GM12878 (cell line): ENCODE data around the gene SAMD3. TPM values are rescaled to one million over a fixed set of nuclear protein-coding genes. Genes with fewer than 3 reads are reported as not detected.

ENCODE experiments used
- ATAC-seq: fragments of 200-7000 bp; cut with Tn5 transposase; 3 replicates; pipeline ENCODE4 v1.9.1; 2020; ENCODE audit warnings: mild to moderate bottlenecking, moderate library complexity
- BruUV-seq: library from RNA; stranded (reverse); fragments of 400-500 nt; replicated peaks from 2 replicates; lab custom pipeline; 2021; lab: Mats Ljungman, UMichigan
- CTCF ChIA-PET: fragments of 300-600 bp; sonication (Branson Sonifier 250); formaldehyde crosslinking; extraction: SDS; loops from one replicate; lab custom pipeline; 2021; ENCODE audit warnings: inconsistent platforms; lab: Yijun Ruan, JAX
- POLR2A ChIA-PET: fragments of 350-600 bp; formaldehyde crosslinking; extraction: SDS; loops from one replicate; lab custom pipeline; 2021; ENCODE audit warnings: inconsistent platforms; lab: Charles Lee
- RAD21 ChIA-PET: fragments of 300-600 bp; sonication (Branson Sonifier 250); formaldehyde crosslinking; loops from one replicate; lab custom pipeline; 2023; ENCODE audit warnings: antibody characterized with exemption; ENCODE audit not compliant: unreplicated experiment; lab: Charles Lee
- SMC1A ChIA-PET: fragments of 300-600 bp; sonication (Branson Sonifier 250); formaldehyde crosslinking; loops from one replicate; lab custom pipeline; 2023; ENCODE audit not compliant: unreplicated experiment, uncharacterized antibody; lab: Charles Lee
- DNase-seq: peaks from one replicate; pipeline ENCODE4 v3.0.0-alpha.2; 2011; ENCODE audit warnings: low read depth, low spot score
- FAIRE-seq: peaks from 3 replicates; lab custom pipeline; 2011; peaks lifted over from hg19 to GRCh38; lab: Jason Lieb, UNC
- H2AFZ ChIP-seq: 2 replicates; pipeline ENCODE4 v1.6.0; 2011; ENCODE audit warnings: low read depth, low read length, control low read depth; ENCODE audit not compliant: control insufficient read depth
- H3K27ac ChIP-seq: 2 replicates; pipeline ENCODE4 v1.5.1; 2011; ENCODE audit warnings: control low read depth; ENCODE audit not compliant: control insufficient read depth, insufficient read depth
- H3K27me3 ChIP-seq, 2 experiments: replicated peaks in 1 of 2; 2 replicates each; pipeline versions ENCODE4 v1.6.0 to v1.6.1; 2011; ENCODE audit warnings: low read length in 1 of 2; ENCODE audit not compliant: control insufficient read depth in 2 of 2, insufficient read depth in 2 of 2
- H3K36me3 ChIP-seq, 2 experiments: 2 replicates each; pipeline ENCODE4 v1.5.1; 2011; ENCODE audit warnings: low read length in 1 of 2; ENCODE audit not compliant: control insufficient read depth in 2 of 2, insufficient read depth in 2 of 2
- H3K4me1 ChIP-seq: 2 replicates; pipeline ENCODE4 v1.6.1; 2011; ENCODE audit warnings: mild to moderate bottlenecking, low read length, moderate library complexity, mixed read lengths; ENCODE audit not compliant: control insufficient read depth, insufficient read depth
- H3K4me2 ChIP-seq: 2 replicates; pipeline ENCODE4 v1.6.0; 2011; ENCODE audit warnings: control low read depth; ENCODE audit not compliant: control insufficient read depth, insufficient read depth
- H3K4me3 ChIP-seq: fragments of 200-600 bp; sonication (generic); 2 replicates; pipeline ENCODE4 v1.5.1; 2016
- H3K79me2 ChIP-seq: 2 replicates; pipeline ENCODE4 v1.6.0; 2011; ENCODE audit warnings: low read length; ENCODE audit not compliant: control insufficient read depth, insufficient read depth
- H3K9ac ChIP-seq: 2 replicates; pipeline ENCODE4 v1.8.0; 2011; ENCODE audit warnings: low read length, control low read depth, mixed read lengths; ENCODE audit not compliant: control insufficient read depth, insufficient read depth
- H3K9me3 ChIP-seq: replicated peaks from 3 replicates; pipeline ENCODE4 v1.5.1; 2011; ENCODE audit warnings: mild to moderate bottlenecking, low read length; ENCODE audit not compliant: control insufficient read depth, insufficient read depth
- H4K20me1 ChIP-seq: 2 replicates; pipeline ENCODE4 v1.6.0; 2011; ENCODE audit not compliant: control insufficient read depth, insufficient read depth
- BCL11A ChIP-seq: IDR thresholded peaks from 2 replicates; pipeline ENCODE4 v1.6.1; 2011; ENCODE audit warnings: low read depth, low read length
- FOS ChIP-seq: IDR thresholded peaks from 3 replicates; pipeline ENCODE4 v1.6.1; 2011; ENCODE audit warnings: borderline replicate concordance; ENCODE audit not compliant: insufficient read length; ENCODE audit errors: extremely low read depth
- GATAD2B ChIP-seq: fragments of 450-650 bp; conservative IDR thresholded peaks from 2 replicates; pipeline ENCODE4 v1.6.1; 2017; ENCODE audit warnings: low read depth, mild to moderate bottlenecking, moderate library complexity
- JUND ChIP-seq: IDR thresholded peaks from 2 replicates; pipeline ENCODE4 v1.6.1; 2012; ENCODE audit warnings: low read depth, mild to moderate bottlenecking, low read length, improper control_type of control experiment, moderate library complexity
- POLR2AphosphoS2 ChIP-seq: IDR thresholded peaks from 2 replicates; pipeline ENCODE4 v1.6.1; 2011; ENCODE audit warnings: low read depth, mild to moderate bottlenecking, low read length, improper control_type of control experiment, moderate library complexity
- RFX5 ChIP-seq: IDR thresholded peaks from 2 replicates; pipeline ENCODE4 v1.6.1; 2011; ENCODE audit warnings: low read depth, low read length, improper control_type of control experiment
- SPI1 ChIP-seq: IDR thresholded peaks from 2 replicates; pipeline ENCODE4 v1.6.1; 2011; ENCODE audit warnings: low read depth, mild to moderate bottlenecking, low read length, moderate library complexity, borderline replicate concordance; ENCODE audit not compliant: insufficient read depth
- SRF ChIP-seq, 2 experiments: IDR thresholded peaks; 2 replicates each; pipeline ENCODE4 v1.6.1; 2011; ENCODE audit warnings: low read depth in 2 of 2, low read length in 2 of 2, mild to moderate bottlenecking in 1 of 2, moderate library complexity in 1 of 2
- WGBS: methylation state at CpG from one replicate; pipeline ENCODE4 v1.1.6; 2016; ENCODE audit warnings: low lambda C conversion rate; ENCODE audit not compliant: insufficient replicate concordance, insufficient coverage; ENCODE audit errors: missing lambda C conversion rate; 5-methylcytosine and 5-hydroxymethylcytosine counted together
- in situ Hi-C: fragments of 300-500 bp; cut with MboI; formaldehyde crosslinking; loops from 9 replicates; pipeline ENCODE4 v1.14.3; 2018; ENCODE audit warnings: mixed read lengths
- intact Hi-C: fragments of 100-400 bp; cut with micrococcal nuclease; formaldehyde crosslinking; loops from one replicate; pipeline ENCODE4 v1.14.2; 2022; ENCODE audit not compliant: unreplicated experiment
- polyA plus RNA-seq, 11 experiments: library from polyadenylated mRNA; depleted of rRNA in 4 of 11; unstranded in 6 of 11; stranded (reverse) in 5 of 11; fragments of >200 nt; fragmentation: Nextera tagmentation in 4 of 11; fragmentation: Illumina TruSeq in 1 of 11; extraction: Ambion mirVana in 4 of 11; extraction: Trizol in 1 of 11; gene quantifications; 1 replicate in 1 of 11; 2 replicates in 10 of 11; pipeline versions ENCODE4 v1.2.1 to v1.2.3, GENCODE V29; 2011 to 2016; ENCODE audit warnings: inconsistent platforms in 2 of 11, missing spikeins in 2 of 11, low read depth in 1 of 11
- total RNA-seq, 4 experiments: library from RNA; depleted of rRNA in 3 of 4; stranded (reverse); fragments of >200 nt in 3 of 4; fragmentation: Illumina TruSeq in 1 of 4; extraction: Trizol in 1 of 4; gene quantifications; 2 replicates each; pipeline versions ENCODE4 v1.2.1 to v1.2.3, GENCODE V29; 2013 to 2021
- TF ChIP-seq, protein P1 (sequence below): fragments of 450-650 bp; IDR thresholded peaks from 2 replicates; pipeline ENCODE4 v1.6.1; 2016; ENCODE audit warnings: mild to moderate bottlenecking, moderate library complexity, borderline replicate concordance
- TF ChIP-seq, protein P2 (sequence below): IDR thresholded peaks from 2 replicates; pipeline ENCODE4 v1.6.1; 2011; ENCODE audit warnings: low read depth, mild to moderate bottlenecking, low read length, moderate library complexity, borderline replicate concordance; ENCODE audit errors: extremely low read depth
- TF ChIP-seq, protein P3 (sequence below): IDR thresholded peaks from 2 replicates; pipeline ENCODE4 v1.6.1; 2012; ENCODE audit warnings: low read length, inconsistent platforms

The SAMD3 gene
- total and polyA plus RNA-seq, 10 of the 15 experiments (the other 5 are each of a cell fraction or from before 2014, with no cell fraction given) = 0.04 to 2.3 (median 0.39) TPM; not detected in 2

DNA sequence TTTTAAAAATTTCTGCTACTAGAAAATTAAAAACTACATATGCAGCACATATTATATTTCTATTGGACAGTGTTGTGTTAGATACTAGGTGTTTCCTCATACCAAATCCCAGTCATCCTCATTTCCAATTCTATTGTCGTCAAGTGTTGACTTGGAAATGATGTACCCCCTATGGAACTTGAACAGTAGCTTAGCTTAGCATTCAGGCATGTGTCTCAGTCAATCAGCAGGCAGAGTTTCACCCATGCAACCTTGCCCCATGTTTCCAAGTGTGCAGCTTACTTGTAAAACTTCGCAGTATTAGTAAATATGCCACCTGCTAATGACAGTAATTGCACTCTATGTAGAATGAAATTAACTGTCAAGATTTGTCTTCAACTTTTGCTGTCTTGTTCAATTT, 59.5 kb downstream of the SAMD3 start:
- Histone ChIP-seq H3K27me3 (no peaks in the 10 kb centered on the region; a peak in 1 of 4 replicates), H3K4me2 (no peak overlapping the region), H3K79me2 (no peaks in the 10 kb centered on the region), H3K9ac (no peak overlapping the region), H3K4me3 (no peak overlapping the region), H3K36me3 (no peaks in the 10 kb centered on the region), H3K4me1 (no peaks in the 10 kb centered on the region), H3K9me3 (no peaks in the 10 kb centered on the region; the same call in 2 of the 3 replicates), H4K20me1 (no peaks in the 10 kb centered on the region), H3K27ac (no peak overlapping the region), H2AFZ (no peak overlapping the region)
- 96% methylated on average over 2 of the region's 2 CpGs for WGBS
- ATAC-seq (no peak), DNase-seq (no peak), FAIRE-seq (no peak)
- intact Hi-C loops (no loop called here), in situ Hi-C loops (no loop called here)
- BruUV-seq = no TSS peak
- ChIA-PET RAD21 (no interaction called here), SMC1A (interaction anchor here (1.2 to 1.5 kb wide), 2 partner anchors 49 to 535 kb away, joined by 3 read pairs; no protein-coding TSS in a partner anchor), POLR2A (no interaction called here), CTCF (interaction anchor here (1.3 kb wide), 1 partner anchor 88 kb away, joined by 3 read pairs; no protein-coding TSS in a partner anchor)
- no peak for TF ChIP-seq GATAD2B
- TF ChIP-seq POLR2AphosphoS2 = no peak
- no peak for TF ChIP-seq RFX5
- no peak for TF ChIP-seq FOS
- TF ChIP-seq, protein P1, sequence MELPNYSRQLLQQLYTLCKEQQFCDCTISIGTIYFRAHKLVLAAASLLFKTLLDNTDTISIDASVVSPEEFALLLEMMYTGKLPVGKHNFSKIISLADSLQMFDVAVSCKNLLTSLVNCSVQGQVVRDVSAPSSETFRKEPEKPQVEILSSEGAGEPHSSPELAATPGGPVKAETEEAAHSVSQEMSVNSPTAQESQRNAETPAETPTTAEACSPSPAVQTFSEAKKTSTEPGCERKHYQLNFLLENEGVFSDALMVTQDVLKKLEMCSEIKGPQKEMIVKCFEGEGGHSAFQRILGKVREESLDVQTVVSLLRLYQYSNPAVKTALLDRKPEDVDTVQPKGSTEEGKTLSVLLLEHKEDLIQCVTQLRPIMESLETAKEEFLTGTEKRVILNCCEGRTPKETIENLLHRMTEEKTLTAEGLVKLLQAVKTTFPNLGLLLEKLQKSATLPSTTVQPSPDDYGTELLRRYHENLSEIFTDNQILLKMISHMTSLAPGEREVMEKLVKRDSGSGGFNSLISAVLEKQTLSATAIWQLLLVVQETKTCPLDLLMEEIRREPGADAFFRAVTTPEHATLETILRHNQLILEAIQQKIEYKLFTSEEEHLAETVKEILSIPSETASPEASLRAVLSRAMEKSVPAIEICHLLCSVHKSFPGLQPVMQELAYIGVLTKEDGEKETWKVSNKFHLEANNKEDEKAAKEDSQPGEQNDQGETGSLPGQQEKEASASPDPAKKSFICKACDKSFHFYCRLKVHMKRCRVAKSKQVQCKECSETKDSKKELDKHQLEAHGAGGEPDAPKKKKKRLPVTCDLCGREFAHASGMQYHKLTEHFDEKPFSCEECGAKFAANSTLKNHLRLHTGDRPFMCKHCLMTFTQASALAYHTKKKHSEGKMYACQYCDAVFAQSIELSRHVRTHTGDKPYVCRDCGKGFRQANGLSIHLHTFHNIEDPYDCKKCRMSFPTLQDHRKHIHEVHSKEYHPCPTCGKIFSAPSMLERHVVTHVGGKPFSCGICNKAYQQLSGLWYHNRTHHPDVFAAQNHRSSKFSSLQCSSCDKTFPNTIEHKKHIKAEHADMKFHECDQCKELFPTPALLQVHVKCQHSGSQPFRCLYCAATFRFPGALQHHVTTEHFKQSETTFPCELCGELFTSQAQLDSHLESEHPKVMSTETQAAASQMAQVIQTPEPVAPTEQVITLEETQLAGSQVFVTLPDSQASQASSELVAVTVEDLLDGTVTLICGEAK = no peak
- no peak for TF ChIP-seq SPI1
- TF ChIP-seq, protein P2, sequence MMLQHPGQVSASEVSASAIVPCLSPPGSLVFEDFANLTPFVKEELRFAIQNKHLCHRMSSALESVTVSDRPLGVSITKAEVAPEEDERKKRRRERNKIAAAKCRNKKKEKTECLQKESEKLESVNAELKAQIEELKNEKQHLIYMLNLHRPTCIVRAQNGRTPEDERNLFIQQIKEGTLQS = no peak
- no peak for TF ChIP-seq SRF (IDR thresholded peaks at IDR 0.05; ENCODE audit: low read depth in 2 of 2, low read length in 2 of 2)
- TF ChIP-seq JUND = no peak
- no peak for TF ChIP-seq BCL11A
- TF ChIP-seq, protein P3, sequence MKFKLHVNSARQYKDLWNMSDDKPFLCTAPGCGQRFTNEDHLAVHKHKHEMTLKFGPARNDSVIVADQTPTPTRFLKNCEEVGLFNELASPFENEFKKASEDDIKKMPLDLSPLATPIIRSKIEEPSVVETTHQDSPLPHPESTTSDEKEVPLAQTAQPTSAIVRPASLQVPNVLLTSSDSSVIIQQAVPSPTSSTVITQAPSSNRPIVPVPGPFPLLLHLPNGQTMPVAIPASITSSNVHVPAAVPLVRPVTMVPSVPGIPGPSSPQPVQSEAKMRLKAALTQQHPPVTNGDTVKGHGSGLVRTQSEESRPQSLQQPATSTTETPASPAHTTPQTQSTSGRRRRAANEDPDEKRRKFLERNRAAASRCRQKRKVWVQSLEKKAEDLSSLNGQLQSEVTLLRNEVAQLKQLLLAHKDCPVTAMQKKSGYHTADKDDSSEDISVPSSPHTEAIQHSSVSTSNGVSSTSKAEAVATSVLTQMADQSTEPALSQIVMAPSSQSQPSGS = no peak
